T1000 (cell line): Measurements from ENCODE around the gene DAGLB.
"Not testable (repeated sequence)": the region's sequence is repeated elsewhere in the genome, so short reads cannot be mapped to it uniquely, and the experiment has no call there.

ENCODE experiments used
- DNase-seq: peaks from one replicate; lab custom pipeline; 2025; ENCODE audit warnings: mixed read lengths; lab: John Stamatoyannopoulos, UW

The DAGLB gene

GRCh38 chr7:6430271-6430940, 17.3 kb downstream of the DAGLB start:
- DNase-seq: no peak

- DNase-seq: no peak
Observed at GRCh38 chr7:6425948-6426347, 21.8 kb downstream of the DAGLB start.

GRCh38 chr7:6423942-6424701, 23.6 kb downstream of the DAGLB start:
- DNase-seq: no peak

GRCh38 chr7:6422926-6423632, 24.7 kb downstream of the DAGLB start:
- DNase-seq: no peak

- no peak for DNase-seq
Observed at GRCh38 chr7:6422095-6422494, 25.7 kb downstream of the DAGLB start.

- no peak for DNase-seq
Observed at GRCh38 chr7:6420680-6421079, 27.1 kb downstream of the DAGLB start.

- DNase-seq: no peak
Observed at GRCh38 chr7:6419310-6419773, 28.4 kb downstream of the DAGLB start.

- DNase-seq: no peak
Observed at GRCh38 chr7:6417408-6417807, 30.3 kb downstream of the DAGLB start.

GRCh38 chr7:6416516-6417145, 31.1 kb downstream of the DAGLB start:
- no peak for DNase-seq

GRCh38 chr7:6413637-6414036, 34.1 kb downstream of the DAGLB start:
- DNase-seq: no peak

- DNase-seq: no peak
Observed at GRCh38 chr7:6409944-6410693, 37.6 kb downstream of the DAGLB start.

GRCh38 chr7:6409091-6409490, 38.7 kb downstream of the DAGLB start:
- DNase-seq: no peak

- no peak for DNase-seq
Observed at GRCh38 chr7:6407434-6407833, 40.3 kb downstream of the DAGLB start.

GRCh38 chr7:6406121-6406520, 41.6 kb downstream of the DAGLB start:
- no peak for DNase-seq

- no peak for DNase-seq
Observed at GRCh38 chr7:6403907-6404306, 43.8 kb downstream of the DAGLB start.

- DNase-seq: no peak
Observed at GRCh38 chr7:6402741-6403140, 45.0 kb downstream of the DAGLB start.

GRCh38 chr7:6402041-6402440, 45.7 kb downstream of the DAGLB start:
- DNase-seq: no peak

- no peak for DNase-seq
Observed at GRCh38 chr7:6401536-6401935, 46.2 kb downstream of the DAGLB start.

GRCh38 chr7:6400243-6401105, 47.3 kb downstream of the DAGLB start:
- not testable (repeated sequence) for DNase-seq

- DNase-seq: no peak
Observed at GRCh38 chr7:6399351-6399750, 48.4 kb downstream of the DAGLB start.

GRCh38 chr7:6398943-6399342, 48.8 kb downstream of the DAGLB start:
- no peak for DNase-seq
